ENCODE data around the gene GNAO1. TPM values are rescaled to one million over a fixed set of nuclear protein-coding genes. Genes with fewer than 3 reads are reported as not detected.

Gene GNAO1
- total and polyA plus RNA-seq, 9 of the 15 experiments (the other 6 are each of a cell fraction or from before 2014, with no cell fraction given) = 0.07 to 0.42 (median 0.08) TPM; not detected in 5

DNA sequence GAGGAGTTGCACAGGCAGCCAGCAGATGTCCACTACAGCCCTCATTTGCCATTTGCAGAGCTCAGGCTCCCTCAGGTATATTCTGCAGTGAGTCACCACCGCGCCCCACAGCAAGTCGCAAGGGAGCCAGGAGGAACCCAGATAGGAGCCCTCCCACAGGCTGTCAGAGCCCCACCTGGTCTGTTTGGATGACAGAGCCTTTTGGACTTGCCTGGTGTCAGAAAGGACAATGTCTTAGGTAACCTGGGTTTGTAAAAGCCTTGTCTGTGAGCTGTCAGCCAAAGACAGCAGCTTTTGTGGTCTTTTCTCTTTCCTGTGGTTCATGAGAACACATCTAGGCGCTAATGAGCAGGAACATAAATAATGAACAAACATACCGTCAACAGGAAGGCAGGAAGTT, 70.9 kb downstream of the GNAO1 start (continued):
- TF ChIP-seq, protein P1, sequence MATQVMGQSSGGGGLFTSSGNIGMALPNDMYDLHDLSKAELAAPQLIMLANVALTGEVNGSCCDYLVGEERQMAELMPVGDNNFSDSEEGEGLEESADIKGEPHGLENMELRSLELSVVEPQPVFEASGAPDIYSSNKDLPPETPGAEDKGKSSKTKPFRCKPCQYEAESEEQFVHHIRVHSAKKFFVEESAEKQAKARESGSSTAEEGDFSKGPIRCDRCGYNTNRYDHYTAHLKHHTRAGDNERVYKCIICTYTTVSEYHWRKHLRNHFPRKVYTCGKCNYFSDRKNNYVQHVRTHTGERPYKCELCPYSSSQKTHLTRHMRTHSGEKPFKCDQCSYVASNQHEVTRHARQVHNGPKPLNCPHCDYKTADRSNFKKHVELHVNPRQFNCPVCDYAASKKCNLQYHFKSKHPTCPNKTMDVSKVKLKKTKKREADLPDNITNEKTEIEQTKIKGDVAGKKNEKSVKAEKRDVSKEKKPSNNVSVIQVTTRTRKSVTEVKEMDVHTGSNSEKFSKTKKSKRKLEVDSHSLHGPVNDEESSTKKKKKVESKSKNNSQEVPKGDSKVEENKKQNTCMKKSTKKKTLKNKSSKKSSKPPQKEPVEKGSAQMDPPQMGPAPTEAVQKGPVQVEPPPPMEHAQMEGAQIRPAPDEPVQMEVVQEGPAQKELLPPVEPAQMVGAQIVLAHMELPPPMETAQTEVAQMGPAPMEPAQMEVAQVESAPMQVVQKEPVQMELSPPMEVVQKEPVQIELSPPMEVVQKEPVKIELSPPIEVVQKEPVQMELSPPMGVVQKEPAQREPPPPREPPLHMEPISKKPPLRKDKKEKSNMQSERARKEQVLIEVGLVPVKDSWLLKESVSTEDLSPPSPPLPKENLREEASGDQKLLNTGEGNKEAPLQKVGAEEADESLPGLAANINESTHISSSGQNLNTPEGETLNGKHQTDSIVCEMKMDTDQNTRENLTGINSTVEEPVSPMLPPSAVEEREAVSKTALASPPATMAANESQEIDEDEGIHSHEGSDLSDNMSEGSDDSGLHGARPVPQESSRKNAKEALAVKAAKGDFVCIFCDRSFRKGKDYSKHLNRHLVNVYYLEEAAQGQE (IDR thresholded peaks at IDR 0.05; ENCODE audit: borderline replicate concordance) = peak; percentile 47; the same call in 1 of the 2 replicates
- TF ChIP-seq, protein P1 (CRISPR knock-in tag; IDR thresholded peaks at IDR 0.05; ENCODE audit: low read depth) = no peak
- TF ChIP-seq, protein P2, sequence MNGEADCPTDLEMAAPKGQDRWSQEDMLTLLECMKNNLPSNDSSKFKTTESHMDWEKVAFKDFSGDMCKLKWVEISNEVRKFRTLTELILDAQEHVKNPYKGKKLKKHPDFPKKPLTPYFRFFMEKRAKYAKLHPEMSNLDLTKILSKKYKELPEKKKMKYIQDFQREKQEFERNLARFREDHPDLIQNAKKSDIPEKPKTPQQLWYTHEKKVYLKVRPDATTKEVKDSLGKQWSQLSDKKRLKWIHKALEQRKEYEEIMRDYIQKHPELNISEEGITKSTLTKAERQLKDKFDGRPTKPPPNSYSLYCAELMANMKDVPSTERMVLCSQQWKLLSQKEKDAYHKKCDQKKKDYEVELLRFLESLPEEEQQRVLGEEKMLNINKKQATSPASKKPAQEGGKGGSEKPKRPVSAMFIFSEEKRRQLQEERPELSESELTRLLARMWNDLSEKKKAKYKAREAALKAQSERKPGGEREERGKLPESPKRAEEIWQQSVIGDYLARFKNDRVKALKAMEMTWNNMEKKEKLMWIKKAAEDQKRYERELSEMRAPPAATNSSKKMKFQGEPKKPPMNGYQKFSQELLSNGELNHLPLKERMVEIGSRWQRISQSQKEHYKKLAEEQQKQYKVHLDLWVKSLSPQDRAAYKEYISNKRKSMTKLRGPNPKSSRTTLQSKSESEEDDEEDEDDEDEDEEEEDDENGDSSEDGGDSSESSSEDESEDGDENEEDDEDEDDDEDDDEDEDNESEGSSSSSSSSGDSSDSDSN (IDR thresholded peaks at IDR 0.05; ENCODE audit: borderline replicate concordance in 1 of 2, low read depth in 2 of 2, low read length in 2 of 2) = peak; percentile 50 to 72; a peak in 1 of 4 replicates
- TF ChIP-seq CBFA2T2 (conservative IDR thresholded peaks at IDR 0.05) (peak; percentile 64), TBP (optimal IDR thresholded peaks at IDR 0.05; ENCODE audit: low read depth, low read length) (peak; percentile 12), TAF15 (IDR thresholded peaks at IDR 0.05; ENCODE audit: low read depth, low read length) (no peak), TEAD4 (IDR thresholded peaks at IDR 0.05; ENCODE audit: low read length) (peak; percentile 33; the same call in 1 of the 2 replicates), TEAD4 (CRISPR knock-in tag; IDR thresholded peaks at IDR 0.05; ENCODE audit: borderline replicate concordance) (no peak), CREB1 (IDR thresholded peaks at IDR 0.05) (peak; percentile 54; the same call in 1 of the 2 replicates), CREB1 (CRISPR knock-in tag; IDR thresholded peaks at IDR 0.05) (no peak), ATF3 (IDR thresholded peaks at IDR 0.05) (peak; percentile 82), ATF3 (CRISPR knock-in tag; conservative IDR thresholded peaks at IDR 0.05) (peak; percentile 53; the same call in 1 of the 2 replicates), ARID1B (IDR thresholded peaks at IDR 0.05) (peak; percentile 65), ZNF143 (CRISPR knock-in tag; IDR thresholded peaks at IDR 0.05) (no peak), PML (IDR thresholded peaks at IDR 0.05; ENCODE audit: low read length) (0 out of 2 replicates have a peak, but pooled peaks have one; percentile 14), EP300 (IDR thresholded peaks at IDR 0.05; ENCODE audit: low read length) (peak; percentile 68; the same call in 1 of the 2 replicates), RAD21 (CRISPR knock-in tag; conservative IDR thresholded peaks at IDR 0.05 in 1 of 2, IDR thresholded peaks at IDR 0.05 in 1 of 2) (peak in 1 of 2 experiments; percentile 34; a peak in 2 of 4 replicates), CREM (IDR thresholded peaks at IDR 0.05; ENCODE audit: low read depth) (0 out of 2 replicates have a peak, but pooled peaks have one; percentile 22), NRF1 (conservative IDR thresholded peaks at IDR 0.05 in 1 of 2, IDR thresholded peaks at IDR 0.05 in 1 of 2) (peak in 1 of 2 experiments; percentile 23; a peak in 1 of 4 replicates)
